ENCODE data around the gene NCAN. TPM values are rescaled to one million over a fixed set of nuclear protein-coding genes. Genes with fewer than 3 reads are reported as not detected.
A peak's percentile ranks its signal among the peaks of the same experiment; 100 is the strongest.

NCAN gene
- total and polyA plus RNA-seq, 9 of the 15 experiments (the other 6 are each of a cell fraction or from before 2014, with no cell fraction given): 0.04 TPM; not detected in 8

GRCh38 chr19:19170053-19170872 lies 41.5 kb upstream of the NCAN start, which contains the start of gene MEF2B (continued):
- TF ChIP-seq MAZ (CRISPR knock-in tag; conservative IDR thresholded peaks at IDR 0.05 in 1 of 2, IDR thresholded peaks at IDR 0.05 in 1 of 2) (peak; percentile 24 to 50; a peak in 1 of 4 replicates), ZBTB7A (IDR thresholded peaks at IDR 0.05; ENCODE audit: borderline replicate concordance, control insufficient read depth, low read depth, low read length) (0 out of 2 replicates have a peak, but pooled peaks have one; percentile 60), FOXA1 (IDR thresholded peaks at IDR 0.05; ENCODE audit: borderline replicate concordance) (no peak), HNRNPLL (IDR thresholded peaks at IDR 0.05; ENCODE audit: low read depth, low read length, poor library complexity, severe bottlenecking) (no peak), SRSF7 (optimal IDR thresholded peaks at IDR 0.05; ENCODE audit: low read depth, low read length) (no peak), RBFOX2 (IDR thresholded peaks at IDR 0.05; ENCODE audit: low read depth, low read length) (peak; percentile 70), SP1 (CRISPR knock-in tag; IDR thresholded peaks at IDR 0.05) (peak; percentile 89), ELF4 (CRISPR knock-in tag; IDR thresholded peaks at IDR 0.05) (0 out of 2 replicates have a peak, but pooled peaks have one; percentile 46), ZEB2 (IDR thresholded peaks at IDR 0.05) (no peak), CCNT2 (IDR thresholded peaks at IDR 0.05; ENCODE audit: borderline replicate concordance, extremely low read depth, insufficient read length, low read depth, low read length) (peak; percentile 36), SUPT5H (IDR thresholded peaks at IDR 0.05) (peak; percentile 27; the same call in 1 of the 2 replicates), PPARD (CRISPR knock-in tag; IDR thresholded peaks at IDR 0.05) (no peak), E2F6 (IDR thresholded peaks at IDR 0.05; ENCODE audit: borderline replicate concordance in 1 of 2, extremely low read depth in 1 of 2, insufficient read depth in 1 of 2, insufficient read length in 1 of 2, low read depth in 1 of 2, low read length in 1 of 2, poor library complexity in 1 of 2, severe bottlenecking in 1 of 2) (peak in 1 of 2 experiments; percentile 42), SAFB2 (IDR thresholded peaks at IDR 0.05; ENCODE audit: borderline replicate concordance, low read depth, low read length, severe bottlenecking) (no peak), FUS (optimal IDR thresholded peaks at IDR 0.05; ENCODE audit: low read depth, low read length) (no peak), BMI1 (IDR thresholded peaks at IDR 0.05; ENCODE audit: low read length) (no peak)
- TF ChIP-seq, protein P1, sequence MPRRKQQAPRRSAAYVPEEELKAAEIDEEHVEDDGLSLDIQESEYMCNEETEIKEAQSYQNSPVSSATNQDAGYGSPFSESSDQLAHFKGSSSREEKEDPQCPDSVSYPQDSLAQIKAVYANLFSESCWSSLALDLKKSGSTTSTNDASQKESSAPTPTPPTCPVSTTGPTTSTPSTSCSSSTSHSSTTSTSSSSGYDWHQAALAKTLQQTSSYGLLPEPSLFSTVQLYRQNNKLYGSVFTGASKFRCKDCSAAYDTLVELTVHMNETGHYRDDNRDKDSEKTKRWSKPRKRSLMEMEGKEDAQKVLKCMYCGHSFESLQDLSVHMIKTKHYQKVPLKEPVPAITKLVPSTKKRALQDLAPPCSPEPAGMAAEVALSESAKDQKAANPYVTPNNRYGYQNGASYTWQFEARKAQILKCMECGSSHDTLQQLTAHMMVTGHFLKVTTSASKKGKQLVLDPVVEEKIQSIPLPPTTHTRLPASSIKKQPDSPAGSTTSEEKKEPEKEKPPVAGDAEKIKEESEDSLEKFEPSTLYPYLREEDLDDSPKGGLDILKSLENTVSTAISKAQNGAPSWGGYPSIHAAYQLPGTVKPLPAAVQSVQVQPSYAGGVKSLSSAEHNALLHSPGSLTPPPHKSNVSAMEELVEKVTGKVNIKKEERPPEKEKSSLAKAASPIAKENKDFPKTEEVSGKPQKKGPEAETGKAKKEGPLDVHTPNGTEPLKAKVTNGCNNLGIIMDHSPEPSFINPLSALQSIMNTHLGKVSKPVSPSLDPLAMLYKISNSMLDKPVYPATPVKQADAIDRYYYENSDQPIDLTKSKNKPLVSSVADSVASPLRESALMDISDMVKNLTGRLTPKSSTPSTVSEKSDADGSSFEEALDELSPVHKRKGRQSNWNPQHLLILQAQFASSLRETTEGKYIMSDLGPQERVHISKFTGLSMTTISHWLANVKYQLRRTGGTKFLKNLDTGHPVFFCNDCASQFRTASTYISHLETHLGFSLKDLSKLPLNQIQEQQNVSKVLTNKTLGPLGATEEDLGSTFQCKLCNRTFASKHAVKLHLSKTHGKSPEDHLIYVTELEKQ (CRISPR knock-in tag; IDR thresholded peaks at IDR 0.05): no peak
- TF ChIP-seq, protein P2, sequence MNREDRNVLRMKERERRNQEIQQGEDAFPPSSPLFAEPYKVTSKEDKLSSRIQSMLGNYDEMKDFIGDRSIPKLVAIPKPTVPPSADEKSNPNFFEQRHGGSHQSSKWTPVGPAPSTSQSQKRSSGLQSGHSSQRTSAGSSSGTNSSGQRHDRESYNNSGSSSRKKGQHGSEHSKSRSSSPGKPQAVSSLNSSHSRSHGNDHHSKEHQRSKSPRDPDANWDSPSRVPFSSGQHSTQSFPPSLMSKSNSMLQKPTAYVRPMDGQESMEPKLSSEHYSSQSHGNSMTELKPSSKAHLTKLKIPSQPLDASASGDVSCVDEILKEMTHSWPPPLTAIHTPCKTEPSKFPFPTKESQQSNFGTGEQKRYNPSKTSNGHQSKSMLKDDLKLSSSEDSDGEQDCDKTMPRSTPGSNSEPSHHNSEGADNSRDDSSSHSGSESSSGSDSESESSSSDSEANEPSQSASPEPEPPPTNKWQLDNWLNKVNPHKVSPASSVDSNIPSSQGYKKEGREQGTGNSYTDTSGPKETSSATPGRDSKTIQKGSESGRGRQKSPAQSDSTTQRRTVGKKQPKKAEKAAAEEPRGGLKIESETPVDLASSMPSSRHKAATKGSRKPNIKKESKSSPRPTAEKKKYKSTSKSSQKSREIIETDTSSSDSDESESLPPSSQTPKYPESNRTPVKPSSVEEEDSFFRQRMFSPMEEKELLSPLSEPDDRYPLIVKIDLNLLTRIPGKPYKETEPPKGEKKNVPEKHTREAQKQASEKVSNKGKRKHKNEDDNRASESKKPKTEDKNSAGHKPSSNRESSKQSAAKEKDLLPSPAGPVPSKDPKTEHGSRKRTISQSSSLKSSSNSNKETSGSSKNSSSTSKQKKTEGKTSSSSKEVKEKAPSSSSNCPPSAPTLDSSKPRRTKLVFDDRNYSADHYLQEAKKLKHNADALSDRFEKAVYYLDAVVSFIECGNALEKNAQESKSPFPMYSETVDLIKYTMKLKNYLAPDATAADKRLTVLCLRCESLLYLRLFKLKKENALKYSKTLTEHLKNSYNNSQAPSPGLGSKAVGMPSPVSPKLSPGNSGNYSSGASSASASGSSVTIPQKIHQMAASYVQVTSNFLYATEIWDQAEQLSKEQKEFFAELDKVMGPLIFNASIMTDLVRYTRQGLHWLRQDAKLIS (CRISPR knock-in tag; IDR thresholded peaks at IDR 0.05): no peak

Data from K562 (cell line).